Stimulated activated naive CD4-positive, alpha-beta T cell (primary cell): Measurements from ENCODE around the gene C19orf47.
"Not testable (repeated sequence)": the region's sequence is repeated elsewhere in the genome, so short reads cannot be mapped to it uniquely, and the experiment has no call there.

ENCODE experiments used
- DNase-seq, 6 experiments: peaks; one replicate each; lab custom pipeline; 2025; lab: John Stamatoyannopoulos, UW

C19orf47 gene

DNA sequence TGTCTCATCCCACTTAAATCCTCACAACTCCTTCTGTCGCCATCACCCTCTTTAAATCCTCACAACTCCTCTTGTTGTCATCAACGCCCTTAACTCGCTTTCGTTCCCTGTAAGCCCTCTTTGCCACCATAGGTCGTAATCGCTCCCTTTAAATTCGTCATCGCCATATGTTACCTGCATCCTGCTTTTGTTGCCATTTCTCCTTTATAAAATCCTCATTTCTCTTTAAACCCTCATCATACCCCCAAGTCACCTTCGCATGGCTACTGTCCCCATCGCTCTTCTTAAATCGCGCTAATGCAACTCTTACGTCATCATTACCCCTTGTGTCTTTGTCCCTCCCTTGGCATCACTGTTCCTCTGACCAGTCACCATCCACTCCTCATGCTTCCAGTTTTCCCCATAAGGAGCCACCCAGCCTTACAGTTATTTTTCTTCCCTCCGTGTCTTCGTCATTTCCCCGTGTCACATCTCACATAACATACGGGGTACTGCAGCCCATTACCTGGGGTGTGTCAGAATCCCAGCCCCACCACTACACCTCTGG, 837 bp upstream of the C19orf47 start:
- DNase-seq = no peak

DNA sequence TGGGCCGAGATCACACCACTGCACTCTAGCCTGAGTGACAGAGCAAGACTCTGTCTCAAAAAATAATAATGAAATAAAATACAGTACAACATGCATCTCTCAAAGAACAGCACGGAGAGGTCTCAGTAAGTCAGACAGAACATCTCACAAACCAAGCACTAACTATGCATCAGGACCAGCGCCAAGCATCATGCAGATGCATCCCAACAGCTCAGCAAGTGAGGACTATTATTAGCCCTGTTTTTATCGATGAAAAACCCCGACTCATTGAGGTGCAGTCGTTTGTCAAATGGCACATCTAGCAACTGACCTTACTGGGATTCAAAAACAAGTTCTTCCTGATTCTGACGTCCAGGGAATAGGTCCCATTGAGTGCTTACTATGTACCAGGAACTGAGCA, 3.8 kb downstream of the C19orf47 start:
- DNase-seq = no peak

DNA sequence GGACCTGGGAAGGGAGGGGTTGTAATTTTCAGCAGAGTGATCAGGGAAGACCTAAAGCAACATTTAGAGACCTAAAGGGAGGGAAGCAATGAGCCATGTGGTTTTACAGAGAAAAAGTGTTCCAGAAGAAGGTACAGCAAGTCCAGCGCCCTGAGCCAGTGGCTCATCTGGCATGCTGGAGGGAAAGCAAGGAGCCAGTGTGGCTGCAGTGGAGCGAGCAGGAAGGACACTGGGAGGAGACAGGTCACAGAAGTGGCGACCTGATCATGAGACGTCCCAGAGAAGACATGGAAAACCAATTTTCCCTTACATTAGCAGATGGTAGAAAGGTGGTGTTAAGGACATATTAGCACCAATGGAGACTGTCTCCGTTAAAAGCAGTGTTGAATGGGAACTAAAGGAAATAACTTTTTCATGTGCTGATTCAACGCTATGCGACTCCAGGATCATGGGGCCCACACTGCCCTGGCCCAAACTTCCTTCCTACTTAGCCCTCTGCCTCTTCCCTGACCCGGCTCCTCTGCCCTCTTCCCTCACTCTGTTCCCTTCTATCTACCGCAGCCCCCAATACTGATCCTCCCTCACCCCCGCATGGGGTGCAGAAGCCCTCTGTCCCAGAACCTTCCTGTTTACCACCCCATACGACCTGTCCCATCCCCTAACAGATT, 5.4 kb downstream of the C19orf47 start:
- no peak for DNase-seq

DNA sequence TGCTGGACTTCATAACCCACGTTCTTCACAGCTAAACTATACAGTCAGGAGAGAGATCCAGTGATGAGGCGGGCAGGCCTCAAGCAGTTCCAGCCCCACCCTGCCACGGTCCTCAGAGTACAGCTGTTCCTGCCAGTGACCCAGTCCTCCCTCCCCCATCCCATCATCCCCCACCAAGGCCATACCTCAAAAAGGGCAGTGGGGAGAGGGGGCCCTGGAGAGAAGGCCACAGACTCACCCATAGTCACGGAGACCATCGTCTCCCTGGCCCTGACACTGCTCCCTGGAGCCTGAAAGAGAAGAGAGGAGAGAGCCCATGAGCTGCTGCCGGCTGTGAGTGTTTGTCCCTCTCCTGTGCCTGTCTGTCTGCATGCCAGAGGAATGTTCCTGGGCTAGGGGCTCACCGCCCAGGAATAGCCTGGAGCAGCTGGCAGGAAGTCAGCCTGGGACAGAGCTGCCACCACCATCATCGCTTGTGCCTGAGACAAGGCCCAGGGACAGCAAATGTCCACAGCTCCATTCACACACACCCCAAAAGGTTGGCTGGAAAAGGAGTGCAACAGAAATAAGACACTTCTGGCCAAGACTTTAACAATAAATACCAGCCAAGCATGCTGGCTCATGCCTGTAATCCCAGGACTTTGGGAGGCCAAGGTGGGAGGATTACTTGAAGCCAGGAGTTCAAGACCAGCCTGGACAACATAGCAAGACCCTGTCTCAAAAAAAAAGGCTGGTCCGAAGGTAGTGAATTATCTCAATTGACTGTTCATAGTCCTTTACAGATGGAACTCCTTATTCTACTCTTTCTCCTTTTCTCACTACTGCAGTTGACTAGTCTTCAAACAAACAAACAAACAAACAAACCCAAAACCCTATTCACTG, 6.4 kb downstream of the C19orf47 start:
- no peak for DNase-seq

DNA sequence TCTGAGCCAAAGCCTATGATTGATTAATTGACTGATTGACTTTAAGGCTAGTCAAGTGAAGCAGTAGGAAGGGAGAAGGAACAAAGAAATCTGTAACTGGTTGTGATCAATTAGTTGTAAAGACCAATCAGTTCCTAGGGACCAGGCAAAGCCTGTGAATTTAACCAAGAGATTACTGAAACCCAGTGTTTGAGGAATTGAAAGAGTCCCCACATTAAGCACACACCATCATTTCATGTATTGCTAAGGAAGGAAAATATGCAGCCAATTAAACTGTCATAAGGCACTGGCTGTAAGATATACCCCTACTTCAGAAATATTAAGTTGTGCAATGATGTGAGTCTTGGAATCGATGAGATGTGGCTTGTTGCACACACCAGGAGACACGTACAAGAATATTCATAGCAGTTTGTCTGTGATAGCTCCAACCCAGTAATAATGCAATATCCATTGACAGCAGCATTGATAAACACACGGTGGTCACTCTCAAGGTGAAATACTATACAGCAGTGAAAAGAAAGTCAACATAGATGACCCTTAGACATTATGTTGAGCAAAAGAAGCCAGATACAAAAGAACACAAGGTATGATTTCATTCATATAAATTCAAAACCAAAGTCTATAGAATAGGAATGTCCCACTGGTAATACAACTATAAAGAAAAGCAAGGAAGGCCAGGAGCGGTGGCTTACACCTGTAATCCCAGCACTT, 9.0 kb downstream of the C19orf47 start:
- no peak for DNase-seq

DNA sequence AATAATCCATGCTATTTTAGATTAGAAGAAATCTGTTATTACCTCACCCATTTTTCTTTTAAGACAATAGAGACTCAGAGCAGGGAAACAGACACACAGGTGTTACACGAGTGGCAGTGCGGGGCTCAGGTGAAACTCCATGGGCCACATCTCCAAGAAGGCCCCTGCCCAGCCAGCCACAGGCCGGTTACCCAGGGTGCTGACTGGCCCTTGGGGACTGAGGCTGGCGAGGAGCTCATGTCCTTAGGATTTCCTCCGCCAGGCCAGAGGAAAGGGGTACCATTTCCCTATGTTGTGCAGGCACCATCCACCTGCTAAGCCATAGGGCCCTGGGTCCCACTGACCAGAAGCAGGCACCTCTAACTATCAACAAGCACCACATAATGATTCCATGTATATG, 10.6 kb downstream of the C19orf47 start:
- DNase-seq = no peak

DNA sequence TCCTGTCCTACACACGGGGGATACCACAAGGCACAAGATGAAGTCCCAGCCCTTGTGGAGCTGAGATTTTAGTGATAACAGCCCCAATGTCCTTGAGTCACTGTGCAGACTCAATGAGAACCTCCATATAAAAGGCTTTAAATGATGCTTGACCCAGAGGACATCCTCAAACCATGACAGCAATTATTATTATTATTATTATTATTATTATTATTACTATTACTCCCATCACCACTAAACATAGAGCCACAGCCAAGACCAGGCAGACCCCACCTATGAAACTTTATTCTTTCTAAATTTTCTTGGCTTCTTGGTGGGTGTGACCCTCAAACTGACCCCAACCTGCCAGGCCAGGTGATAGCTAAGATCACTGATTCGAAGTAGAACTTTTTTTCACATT, 11.1 kb downstream of the C19orf47 start:
- DNase-seq = no peak

DNA sequence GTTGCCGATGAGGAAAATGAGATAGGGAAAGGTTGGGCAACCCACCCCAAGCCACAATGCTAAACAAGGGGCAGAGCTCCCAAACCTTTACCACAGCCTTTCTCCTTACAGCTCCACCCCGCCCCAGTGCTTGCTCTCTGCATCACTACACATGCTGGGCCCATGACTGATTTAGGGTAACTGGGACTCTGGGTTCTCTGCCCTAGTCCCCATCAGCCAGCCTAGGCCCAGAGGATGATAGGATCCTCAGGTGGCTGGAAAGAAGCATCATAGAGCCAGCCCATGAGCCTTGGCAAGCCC, 11.6 kb downstream of the C19orf47 start:
- DNase-seq = no peak

DNA sequence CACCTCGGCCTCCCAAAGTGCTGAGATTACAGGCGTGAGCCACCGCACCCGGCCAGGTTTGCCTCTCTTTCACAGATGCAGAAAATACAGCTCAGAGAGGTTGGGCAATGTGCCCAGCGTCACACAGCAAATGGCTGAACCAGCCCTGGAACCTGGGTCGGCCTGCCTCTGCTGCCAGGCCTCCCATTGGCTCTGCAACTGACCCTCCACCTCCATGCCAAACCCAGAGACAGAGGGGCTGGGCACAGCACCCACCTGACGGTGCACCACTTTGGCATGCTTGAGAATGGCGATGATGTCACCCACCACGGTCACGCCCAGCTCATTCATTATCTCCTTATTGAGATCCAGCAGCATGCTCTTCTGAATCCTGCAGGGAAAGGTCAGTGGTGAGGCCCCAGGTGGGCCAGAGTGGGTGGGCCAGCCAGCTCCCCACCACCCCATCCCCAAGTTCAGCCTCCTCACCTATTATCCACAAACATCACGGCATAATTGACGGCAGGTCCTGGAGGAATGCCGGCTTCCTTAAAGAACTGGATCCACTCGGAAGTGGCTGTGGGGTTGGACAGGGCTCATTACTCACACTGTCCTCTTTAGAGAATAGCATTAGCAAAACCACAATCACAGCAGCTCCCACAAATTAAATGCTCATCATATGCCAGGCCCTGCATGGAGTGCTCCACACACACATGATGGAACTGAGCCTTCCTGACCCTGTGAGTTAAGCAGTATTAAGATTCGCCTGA, 12.2 kb downstream of the C19orf47 start:
- no peak for DNase-seq

DNA sequence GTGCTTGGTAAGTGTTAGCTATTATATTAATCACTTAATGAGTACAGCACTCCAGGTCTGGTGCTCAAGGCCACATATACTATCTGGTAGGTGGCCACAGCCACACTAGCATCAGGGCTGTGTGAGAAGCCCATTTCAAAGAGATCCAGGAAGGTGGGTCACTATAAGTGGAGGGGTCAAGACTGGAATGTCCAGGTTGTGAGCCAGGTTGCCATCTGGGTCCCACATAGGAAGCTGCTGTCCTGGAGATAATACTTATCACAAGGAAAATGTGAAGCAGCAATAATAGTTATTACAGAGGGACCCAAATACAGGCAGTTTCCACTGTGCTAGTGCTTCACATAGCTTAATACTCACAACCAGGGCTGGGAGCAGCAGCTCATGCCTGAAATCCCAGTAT, 13.1 kb downstream of the C19orf47 start:
- DNase-seq = no peak

DNA sequence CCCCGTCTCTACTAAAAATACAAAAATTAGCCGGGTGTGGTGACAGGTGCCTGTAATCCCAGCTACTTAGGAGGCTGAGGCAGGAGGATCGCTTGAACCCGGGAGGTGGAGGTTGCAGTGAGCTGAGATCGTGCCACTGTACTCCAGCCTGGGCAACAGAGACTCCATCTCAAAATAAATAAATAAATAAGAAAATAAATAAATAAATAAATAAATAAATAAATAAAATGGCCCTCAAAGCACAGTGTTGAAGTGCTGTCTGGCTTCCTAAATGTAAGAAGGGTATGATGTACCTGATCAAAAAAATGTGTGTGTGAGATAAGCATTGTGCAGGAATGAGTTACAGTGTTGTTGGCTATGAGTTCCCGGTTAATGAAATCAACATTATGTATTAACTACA, 15.1 kb downstream of the C19orf47 start:
- not testable (repeated sequence) for DNase-seq

DNA sequence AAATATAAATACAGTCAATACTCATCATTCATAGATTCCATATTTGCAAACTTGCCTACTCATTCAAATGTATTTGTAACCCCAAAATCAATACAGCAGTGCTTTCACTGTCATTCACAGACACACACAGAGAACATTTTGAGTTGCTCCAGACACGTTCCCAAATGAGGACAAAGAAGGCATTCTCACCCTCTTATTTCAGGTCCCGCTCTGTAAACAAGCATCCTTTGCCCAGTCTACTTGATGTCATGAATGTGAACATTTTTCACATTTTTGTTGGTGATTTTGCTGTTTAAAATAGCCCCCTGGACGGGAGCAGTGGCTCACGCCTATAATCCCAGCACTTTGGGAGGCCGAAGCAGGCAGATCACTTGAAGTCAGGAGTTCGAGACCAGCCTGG, 15.5 kb downstream of the C19orf47 start:
- no peak for DNase-seq

DNA sequence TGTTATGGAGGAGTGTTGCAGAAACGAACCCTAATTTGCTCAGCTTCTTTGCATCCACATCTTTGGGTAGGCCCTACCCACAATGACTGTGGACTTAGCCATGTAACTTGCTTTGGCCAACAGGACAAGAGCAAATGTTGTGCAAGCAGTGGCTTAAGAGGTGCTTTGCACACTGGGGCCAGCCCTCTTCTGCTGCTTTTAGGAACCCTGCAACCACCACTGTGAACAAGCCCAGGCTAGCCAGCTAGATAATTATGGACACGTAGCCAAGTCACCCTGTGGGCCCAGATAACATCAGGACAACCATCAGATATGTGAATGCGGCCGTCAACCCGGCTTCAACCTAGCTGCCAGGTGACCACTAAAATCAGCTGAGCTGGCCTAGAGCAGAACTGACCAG, 17.1 kb downstream of the C19orf47 start:
- no peak for DNase-seq

DNA sequence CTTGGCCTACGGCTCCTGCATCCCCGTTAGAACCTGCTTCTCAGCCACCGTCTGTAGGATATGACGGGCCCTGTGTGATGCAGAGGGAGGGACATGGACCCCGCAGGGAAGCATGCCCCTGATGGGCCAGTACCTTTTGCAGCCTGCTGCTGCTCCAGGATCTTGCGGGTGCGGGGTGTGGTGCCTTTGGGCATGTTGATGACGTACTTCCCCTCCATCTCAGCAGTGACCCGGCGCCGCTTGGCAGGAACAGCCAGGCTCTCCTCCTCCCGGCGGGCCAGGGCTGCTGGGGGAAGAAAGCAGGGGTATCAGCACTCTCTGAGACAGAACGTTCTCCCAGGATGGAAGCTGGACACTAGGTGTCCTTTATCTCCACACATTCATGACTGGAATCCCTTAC, 22.0 kb downstream of the C19orf47 start:
- DNase-seq = no peak

DNA sequence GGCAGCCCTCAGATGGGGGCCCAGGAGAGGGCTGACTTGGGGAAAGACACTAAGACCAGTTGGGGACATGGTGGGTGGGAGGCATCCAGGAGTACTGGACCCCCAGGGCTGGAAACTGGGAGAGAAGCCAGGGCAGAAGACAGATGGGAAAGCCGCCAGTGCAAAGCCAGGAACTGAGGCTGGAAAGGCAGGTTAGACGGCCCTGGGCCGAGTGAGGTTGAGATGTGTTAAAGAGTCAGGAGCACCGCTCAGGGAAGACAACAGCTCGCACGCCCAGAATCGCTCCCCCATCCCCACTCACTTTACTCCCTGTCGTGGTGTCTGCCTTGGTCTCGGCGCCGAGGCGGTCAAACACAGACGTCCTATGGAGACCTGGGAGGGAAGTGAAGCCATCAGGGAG, 24.5 kb downstream of the C19orf47 start:
- DNase-seq = no peak

DNA sequence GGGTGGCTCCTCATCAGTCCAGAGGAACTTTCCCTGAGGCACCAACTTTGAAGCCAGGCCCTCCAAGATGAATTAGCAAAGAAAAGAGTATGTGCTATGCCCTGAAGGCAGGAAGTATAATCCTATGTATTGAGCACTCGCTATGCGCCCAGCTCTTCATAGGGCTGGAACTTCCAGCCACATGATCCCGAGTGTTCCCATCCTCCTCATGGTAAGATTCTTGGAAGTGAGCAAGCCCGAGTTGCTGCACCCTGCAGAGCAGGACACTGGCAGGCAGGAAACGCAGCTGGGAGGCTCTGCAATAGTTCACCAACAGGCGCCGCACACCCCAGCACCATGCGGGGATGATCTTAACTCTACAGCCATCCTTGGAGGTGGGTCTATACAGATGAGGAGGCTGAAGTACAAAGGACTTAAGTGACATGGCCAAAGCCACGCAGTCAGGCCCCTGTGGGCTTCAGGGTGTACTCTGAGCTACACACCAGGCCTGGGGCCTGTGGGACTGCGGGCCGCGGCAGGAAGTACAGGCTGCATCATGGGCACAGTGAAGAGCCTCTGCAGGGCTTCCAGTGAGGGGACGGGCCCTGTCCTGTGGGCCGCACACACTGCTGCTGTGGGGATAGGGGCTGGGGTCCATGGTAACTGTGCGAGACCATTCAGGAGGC, 25.1 kb downstream of the C19orf47 start:
- no peak for DNase-seq

DNA sequence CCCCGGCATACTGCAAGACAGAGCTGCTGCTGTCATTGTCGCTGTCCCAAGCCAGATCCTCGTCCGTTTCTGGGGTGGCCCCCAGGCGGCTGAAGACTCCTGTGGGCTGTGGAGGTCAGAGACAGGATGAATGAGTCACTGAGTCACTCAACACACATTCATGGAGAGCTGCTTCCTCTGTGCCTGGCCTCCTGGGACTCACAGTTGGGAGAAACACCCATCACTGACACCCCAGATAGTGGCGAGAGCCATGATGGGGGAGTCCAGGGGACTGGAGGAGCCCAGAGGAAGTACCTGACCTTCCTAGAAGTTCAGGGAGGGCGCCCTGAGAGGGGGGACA, 26.0 kb downstream of the C19orf47 start:
- DNase-seq = no peak

DNA sequence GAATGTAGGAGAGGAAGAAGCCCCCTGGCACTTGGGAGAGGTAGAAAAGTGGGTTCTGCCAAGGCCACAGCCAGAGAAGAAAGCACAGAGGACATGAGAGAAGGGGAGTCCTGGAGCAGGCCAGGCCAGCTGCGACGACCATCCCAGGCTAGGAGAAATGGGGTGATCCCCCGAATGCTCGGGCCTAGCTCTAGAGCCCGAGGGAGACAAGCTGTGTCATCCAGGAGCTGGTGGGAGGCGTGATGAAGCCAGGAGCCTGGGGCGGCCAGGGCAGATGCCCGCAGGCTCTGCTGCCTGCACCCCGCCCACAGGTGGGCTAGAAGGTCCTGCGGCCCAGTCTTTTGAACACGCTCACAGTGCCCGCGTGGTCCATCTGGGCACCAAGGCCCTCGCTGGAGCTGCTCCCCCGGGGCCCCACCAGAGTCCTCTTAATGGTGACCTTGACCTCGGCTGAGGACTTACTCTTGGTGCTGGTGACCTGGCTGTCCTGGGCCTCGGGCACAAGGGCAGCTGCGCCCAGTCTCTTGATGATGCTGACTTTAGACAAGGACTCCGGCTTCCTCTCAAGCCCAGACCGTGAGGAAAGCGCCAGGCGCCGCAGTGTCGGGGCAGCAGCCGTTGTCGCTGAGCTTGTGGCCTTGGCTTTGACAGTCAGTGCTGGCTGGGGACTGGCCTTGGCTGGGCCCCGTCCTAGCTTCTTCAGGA, 26.5 kb downstream of the C19orf47 start:
- DNase-seq = no peak

DNA sequence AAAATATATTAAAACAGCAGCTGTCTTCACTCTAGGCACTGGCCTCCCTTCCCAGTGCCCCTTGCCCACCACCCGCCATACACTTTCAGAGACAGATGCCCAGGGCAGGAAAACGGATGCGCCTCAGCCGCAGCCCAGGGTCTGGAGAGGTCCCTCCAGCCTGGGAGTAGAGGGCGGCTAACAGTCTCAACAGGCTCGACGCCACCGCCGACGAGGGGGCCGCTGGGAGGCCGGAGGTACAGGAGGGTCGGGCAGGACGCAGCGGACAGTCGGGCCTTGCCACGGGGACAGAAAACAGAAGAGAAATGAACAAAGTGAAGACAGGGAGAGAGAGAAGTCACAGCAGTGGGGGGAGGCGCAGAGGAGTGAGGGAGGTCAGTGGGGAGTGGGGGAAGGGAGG, 27.1 kb downstream of the C19orf47 start:
- DNase-seq = no peak

DNA sequence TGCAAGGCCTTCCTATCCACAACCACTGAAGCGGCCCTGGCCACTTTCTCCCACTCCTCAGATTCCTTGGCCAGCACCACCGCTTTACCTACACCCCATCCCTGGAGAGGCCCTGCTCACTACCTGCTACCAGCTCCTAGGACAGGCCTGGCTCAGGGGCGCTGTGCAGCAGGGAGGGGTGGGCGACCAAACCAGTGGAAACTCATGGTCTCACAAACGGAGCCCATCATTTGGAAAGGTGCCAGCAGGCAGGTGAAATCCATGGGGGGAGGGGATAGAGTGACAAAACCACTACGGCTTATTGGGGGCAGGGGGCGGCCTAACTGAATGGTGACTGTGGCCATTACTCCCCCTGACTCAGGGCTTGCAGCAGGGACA, 27.6 kb downstream of the C19orf47 start:
- DNase-seq = no peak

DNA sequence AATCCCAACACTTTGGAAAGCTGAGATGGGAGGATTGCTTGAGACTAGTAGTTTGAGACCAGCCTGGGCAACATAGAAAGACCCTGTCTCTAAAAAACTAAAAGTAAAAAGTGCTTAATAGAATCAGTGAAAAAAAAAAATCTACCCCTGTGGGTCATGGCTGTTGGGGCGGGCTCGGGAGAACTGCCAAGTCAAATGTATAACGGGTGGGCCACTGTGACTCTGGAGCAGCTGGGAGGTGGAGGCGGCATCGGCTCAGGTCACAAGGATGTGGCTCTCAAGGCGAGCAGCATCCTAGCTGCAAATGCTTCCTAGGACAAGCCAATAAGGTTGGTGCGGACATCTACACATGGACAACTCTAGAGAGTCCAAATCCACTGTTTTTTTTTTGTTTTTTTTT, 30.9 kb downstream of the C19orf47 start:
- DNase-seq = no peak
